ENCODE measurements around the gene ELANE.

ELANE gene

DNA sequence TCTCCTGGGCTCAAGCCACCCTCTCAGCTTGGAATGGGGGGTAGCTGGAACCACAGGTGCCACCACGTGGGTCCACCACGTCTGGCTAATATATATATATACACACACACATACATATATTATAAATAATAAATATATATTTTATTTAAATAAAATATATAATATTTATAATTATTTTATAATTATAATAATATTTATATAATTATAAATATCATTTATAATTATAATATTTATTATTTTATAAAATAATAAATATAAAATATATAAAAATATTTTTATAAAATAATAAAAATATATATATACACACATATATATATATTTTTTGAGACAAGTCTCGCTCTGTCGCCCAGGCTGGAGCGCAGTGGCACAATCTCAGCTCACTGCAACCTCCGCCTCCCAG, 2.4 kb downstream of the ELANE start:
- DNase-seq (ENCODE audit: low read depth, low spot score): no peak
- H3K9me3 ChIP-seq (ENCODE audit: low read depth, low read length): no peaks in the 10 kb centered on the region
- no peak overlapping the region for H3K27ac ChIP-seq
- no peak overlapping the region for H3K9ac ChIP-seq (ENCODE audit: insufficient read length)
- H3K4me3 ChIP-seq: no peak overlapping the region
- no peaks in the 10 kb centered on the region for H3K36me3 ChIP-seq (ENCODE audit: insufficient read depth, low read length)
- TF ChIP-seq FOXP2 (optimal IDR thresholded peaks at IDR 0.05; ENCODE audit: control extremely low read depth, extremely low read length, insufficient read depth) (no peak), EZH2 (IDR thresholded peaks at IDR 0.05) (no peak), POLR2AphosphoS5 (IDR thresholded peaks at IDR 0.05; ENCODE audit: borderline replicate concordance, low read depth, low read length) (no peak)

DNA sequence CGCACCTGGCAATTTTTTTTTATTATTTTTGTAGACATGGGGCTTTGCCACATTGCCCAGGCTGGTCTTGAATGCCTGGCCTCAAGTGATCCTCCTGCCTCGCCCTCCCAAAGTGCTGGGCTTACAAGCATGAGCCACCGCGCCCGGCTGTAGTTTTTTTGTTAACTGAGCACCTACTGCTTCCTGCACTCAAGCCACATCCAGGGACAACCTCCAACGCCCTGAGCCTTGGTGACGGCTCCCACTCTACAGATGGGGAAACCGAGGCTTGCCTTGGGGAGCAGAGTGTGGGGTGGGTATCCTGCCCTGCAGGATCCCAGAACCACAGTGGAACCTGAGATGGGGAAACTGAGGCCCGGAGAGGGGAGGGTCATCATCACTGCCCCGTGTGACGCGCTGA, 3.0 kb downstream of the ELANE start:
- Histone ChIP-seq H3K9ac (ENCODE audit: insufficient read length) (no peak overlapping the region), H3K9me3 (ENCODE audit: low read depth, low read length) (no peaks in the 10 kb centered on the region), H3K27ac (no peak overlapping the region), H3K36me3 (ENCODE audit: insufficient read depth, low read length) (no peaks in the 10 kb centered on the region), H3K4me3 (no peak overlapping the region)
- TF ChIP-seq POLR2AphosphoS5 (IDR thresholded peaks at IDR 0.05; ENCODE audit: borderline replicate concordance, low read depth, low read length) (no peak), EZH2 (IDR thresholded peaks at IDR 0.05) (no peak), FOXP2 (optimal IDR thresholded peaks at IDR 0.05; ENCODE audit: control extremely low read depth, extremely low read length, insufficient read depth) (no peak)
- DNase-seq (ENCODE audit: low read depth, low spot score): no peak

DNA sequence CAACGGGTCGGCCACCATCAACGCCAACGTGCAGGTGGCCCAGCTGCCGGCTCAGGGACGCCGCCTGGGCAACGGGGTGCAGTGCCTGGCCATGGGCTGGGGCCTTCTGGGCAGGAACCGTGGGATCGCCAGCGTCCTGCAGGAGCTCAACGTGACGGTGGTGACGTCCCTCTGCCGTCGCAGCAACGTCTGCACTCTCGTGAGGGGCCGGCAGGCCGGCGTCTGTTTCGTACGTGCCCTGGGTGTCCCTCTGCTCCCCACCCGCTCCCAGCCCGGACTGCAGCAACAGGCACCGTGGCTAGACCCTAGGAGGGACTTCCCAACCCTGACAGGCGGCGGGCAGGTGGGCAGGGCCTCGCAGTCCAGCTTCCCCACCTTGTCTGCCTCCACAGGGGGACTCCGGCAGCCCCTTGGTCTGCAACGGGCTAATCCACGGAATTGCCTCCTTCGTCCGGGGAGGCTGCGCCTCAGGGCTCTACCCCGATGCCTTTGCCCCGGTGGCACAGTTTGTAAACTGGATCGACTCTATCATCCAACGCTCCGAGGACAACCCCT, 3.5 kb downstream of the ELANE start:
- TF ChIP-seq FOXP2 (optimal IDR thresholded peaks at IDR 0.05; ENCODE audit: control extremely low read depth, extremely low read length, insufficient read depth): no peak
- TF ChIP-seq POLR2AphosphoS5 (IDR thresholded peaks at IDR 0.05; ENCODE audit: borderline replicate concordance, low read depth, low read length): no peak
- no peak for TF ChIP-seq EZH2 (IDR thresholded peaks at IDR 0.05)
- DNase-seq (ENCODE audit: low read depth, low spot score): no peak
- no peak overlapping the region for H3K27ac ChIP-seq
- H3K9me3 ChIP-seq (ENCODE audit: low read depth, low read length): no peaks in the 10 kb centered on the region
- H3K9ac ChIP-seq (ENCODE audit: insufficient read length): no peak overlapping the region
- no peaks in the 10 kb centered on the region for H3K36me3 ChIP-seq (ENCODE audit: insufficient read depth, low read length)
- no peak overlapping the region for H3K4me3 ChIP-seq

DNA sequence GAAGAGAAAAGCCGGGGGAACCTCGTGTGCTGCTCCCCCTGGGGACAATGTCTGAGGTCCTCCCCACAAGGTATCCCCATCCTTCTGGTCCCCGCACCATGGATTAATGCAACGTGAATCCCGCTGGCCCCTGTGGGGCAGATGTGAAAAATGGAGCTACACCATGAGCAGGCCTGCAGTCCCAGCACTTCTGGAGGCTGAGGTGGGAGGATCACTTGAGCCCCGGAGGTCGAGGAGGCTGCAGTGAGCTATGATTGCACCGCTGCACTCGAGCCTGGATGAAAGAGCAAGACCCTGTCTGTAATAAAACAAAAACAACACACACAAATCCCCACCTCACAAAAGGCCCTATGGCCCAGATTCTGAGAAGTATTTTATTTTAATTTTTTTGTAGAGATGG, 6.2 kb downstream of the ELANE start:
- Histone ChIP-seq H3K4me3 (no peak overlapping the region), H3K9ac (ENCODE audit: insufficient read length) (no peak overlapping the region), H3K9me3 (ENCODE audit: low read depth, low read length) (no peaks in the 10 kb centered on the region), H3K27ac (no peak overlapping the region), H3K36me3 (ENCODE audit: insufficient read depth, low read length) (no peaks in the 10 kb centered on the region)
- no peak for DNase-seq (ENCODE audit: low read depth, low spot score)
- no peak for TF ChIP-seq POLR2AphosphoS5 (IDR thresholded peaks at IDR 0.05; ENCODE audit: borderline replicate concordance, low read depth, low read length)
- TF ChIP-seq EZH2 (IDR thresholded peaks at IDR 0.05): no peak
- no peak for TF ChIP-seq FOXP2 (optimal IDR thresholded peaks at IDR 0.05; ENCODE audit: control extremely low read depth, extremely low read length, insufficient read depth)

DNA sequence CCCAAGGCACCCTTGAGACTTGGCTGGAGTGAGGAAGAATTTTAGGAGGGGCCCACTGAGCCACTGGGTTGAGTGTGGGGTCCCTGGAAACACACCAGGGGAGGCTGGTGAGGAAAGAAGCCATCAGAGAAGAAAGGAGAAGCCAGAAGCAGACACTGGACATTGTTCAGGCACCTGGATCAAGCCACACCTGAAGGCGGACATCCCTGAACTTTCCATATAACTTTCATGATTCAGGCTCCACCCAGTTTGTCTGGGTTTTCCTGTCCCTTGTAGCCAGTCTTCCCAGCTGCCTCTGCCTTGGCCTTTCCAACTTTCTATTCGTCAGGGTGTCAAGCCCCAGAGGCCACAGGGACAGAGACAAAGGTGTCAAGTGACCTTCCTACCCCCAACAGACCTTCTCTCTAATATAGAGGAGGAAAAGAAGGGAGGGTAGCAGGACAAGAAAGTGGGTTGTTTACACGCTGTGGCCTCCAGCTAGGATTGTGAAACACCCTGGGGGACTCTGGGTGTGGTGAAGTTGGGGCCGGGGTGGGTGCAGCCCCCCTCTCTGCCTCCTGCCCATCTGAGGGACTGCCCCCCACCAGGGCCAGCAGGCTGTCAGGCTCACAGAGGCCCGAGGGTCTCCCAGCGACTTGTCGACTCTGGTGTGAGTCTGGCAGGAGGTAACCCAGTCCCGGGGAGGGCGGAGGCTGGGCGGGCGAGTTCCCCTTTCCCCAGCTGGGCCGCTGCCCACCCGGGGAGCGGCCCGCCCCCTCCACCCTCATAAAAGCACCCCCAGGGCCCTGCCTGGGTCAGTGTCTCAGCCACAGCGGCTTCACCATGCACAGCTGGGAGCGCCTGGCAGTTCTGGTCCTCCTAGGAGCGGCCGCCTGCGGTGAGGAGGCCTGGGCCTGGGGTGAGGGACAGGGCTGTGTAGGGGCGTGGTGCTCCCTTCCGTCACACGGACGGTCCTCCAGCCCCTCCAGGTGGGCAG, 7.1 kb downstream of the ELANE start, which contains the start of gene CFD:
CFD (plus strand) TSS at position 797 of the 976 bp plus-strand sequence; CDS start at position 823, 26 bp downstream.
- Histone ChIP-seq H3K4me3 (peak within 1 kb of the TSS; percentile 75), H3K27ac (peak within 1 kb of the TSS; percentile 10; the same call in 1 of the 2 replicates), H3K36me3 (ENCODE audit: insufficient read depth, low read length) (no peaks in the 10 kb centered on the region), H3K9ac (ENCODE audit: insufficient read length) (peak within 1 kb of the TSS; percentile 19), H3K9me3 (ENCODE audit: low read depth, low read length) (no peaks in the 10 kb centered on the region)
- TF ChIP-seq FOXP2 (optimal IDR thresholded peaks at IDR 0.05; ENCODE audit: control extremely low read depth, extremely low read length, insufficient read depth) (no peak), POLR2AphosphoS5 (IDR thresholded peaks at IDR 0.05; ENCODE audit: borderline replicate concordance, low read depth, low read length) (no peak), EZH2 (IDR thresholded peaks at IDR 0.05) (no peak)
- DNase-seq (ENCODE audit: low read depth, low spot score): no peak

DNA sequence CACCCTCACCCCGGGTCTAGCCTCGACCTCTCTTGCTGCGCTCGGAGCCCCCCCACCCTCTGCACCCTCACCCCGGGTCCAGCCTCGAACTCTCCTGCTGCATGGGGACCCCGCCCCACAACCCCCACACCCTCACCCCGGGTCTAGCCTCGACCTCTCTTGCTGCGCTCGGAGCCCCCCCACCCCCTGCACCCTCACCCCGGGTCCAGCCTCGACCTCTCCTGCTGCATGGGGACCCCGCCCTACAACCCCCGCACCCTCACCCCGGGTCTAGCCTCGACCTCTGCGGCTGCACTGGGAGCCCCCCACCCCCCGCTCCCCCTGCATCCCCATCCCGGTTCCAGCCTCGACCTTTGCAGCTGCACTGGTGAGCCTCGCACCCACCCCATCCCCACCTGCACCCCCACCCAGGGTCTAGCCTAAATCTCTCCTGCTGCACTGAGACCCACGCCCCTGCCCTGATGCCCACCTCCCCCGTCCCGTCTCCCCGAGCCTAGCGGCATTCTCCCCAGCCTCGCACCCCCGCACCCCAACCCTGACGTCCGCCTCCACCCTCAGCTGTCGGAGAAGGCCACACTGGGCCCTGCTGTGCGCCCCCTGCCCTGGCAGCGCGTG, 9.1 kb downstream of the ELANE start:
- H3K9me3 ChIP-seq (ENCODE audit: low read depth, low read length): no peaks in the 10 kb centered on the region
- H3K27ac ChIP-seq: no peak overlapping the region
- no peak for TF ChIP-seq POLR2AphosphoS5 (IDR thresholded peaks at IDR 0.05; ENCODE audit: borderline replicate concordance, low read depth, low read length)
- no peak for TF ChIP-seq EZH2 (IDR thresholded peaks at IDR 0.05)
- no peak for TF ChIP-seq FOXP2 (optimal IDR thresholded peaks at IDR 0.05; ENCODE audit: control extremely low read depth, extremely low read length, insufficient read depth)
- no peaks in the 10 kb centered on the region for H3K36me3 ChIP-seq (ENCODE audit: insufficient read depth, low read length)
- H3K9ac ChIP-seq (ENCODE audit: insufficient read length): no peak overlapping the region
- no peak for DNase-seq (ENCODE audit: low read depth, low spot score)
- peak overlapping the region; percentile 75 for H3K4me3 ChIP-seq

DNA sequence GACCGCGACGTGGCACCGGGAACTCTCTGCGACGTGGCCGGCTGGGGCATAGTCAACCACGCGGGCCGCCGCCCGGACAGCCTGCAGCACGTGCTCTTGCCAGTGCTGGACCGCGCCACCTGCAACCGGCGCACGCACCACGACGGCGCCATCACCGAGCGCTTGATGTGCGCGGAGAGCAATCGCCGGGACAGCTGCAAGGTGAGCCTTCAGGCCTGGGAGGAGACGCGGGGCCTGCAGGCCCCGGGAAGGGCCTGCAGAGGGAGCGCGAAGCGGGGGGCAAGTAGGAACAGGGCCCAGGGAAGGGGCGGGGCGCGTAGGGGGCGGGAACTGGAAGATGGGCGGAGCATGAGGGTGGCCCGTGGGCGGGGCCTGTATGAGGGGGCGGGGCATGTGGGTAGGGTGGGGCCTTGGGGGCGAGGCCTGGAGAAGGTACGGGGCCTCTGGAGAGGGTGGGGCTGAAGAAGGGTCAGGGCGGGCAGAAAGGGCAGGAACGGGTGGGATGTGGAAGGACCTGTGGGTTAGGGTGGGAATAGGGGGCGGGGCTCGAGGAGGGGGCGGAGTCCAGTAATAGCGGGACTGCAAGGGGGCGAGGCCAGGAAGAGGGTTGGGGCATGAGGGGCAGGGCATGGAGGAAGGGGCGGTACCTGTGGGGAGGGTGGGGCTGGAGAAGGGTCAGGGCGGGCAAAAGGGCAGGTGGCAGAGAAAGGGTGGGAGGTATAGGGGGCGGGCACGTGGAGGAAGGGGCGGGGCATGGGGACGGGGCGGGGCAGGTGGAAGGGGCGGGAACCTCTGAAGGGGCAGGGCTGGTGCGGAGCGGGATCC, 9.9 kb downstream of the ELANE start:
- no peak for TF ChIP-seq FOXP2 (optimal IDR thresholded peaks at IDR 0.05; ENCODE audit: control extremely low read depth, extremely low read length, insufficient read depth)
- no peak for TF ChIP-seq EZH2 (IDR thresholded peaks at IDR 0.05)
- TF ChIP-seq POLR2AphosphoS5 (IDR thresholded peaks at IDR 0.05; ENCODE audit: borderline replicate concordance, low read depth, low read length): no peak
- Histone ChIP-seq H3K27ac (no peak overlapping the region), H3K36me3 (ENCODE audit: insufficient read depth, low read length) (no peaks in the 10 kb centered on the region), H3K9me3 (ENCODE audit: low read depth, low read length) (no peaks in the 10 kb centered on the region), H3K9ac (ENCODE audit: insufficient read length) (no peak overlapping the region), H3K4me3 (no peak overlapping the region)
- DNase-seq (ENCODE audit: low read depth, low spot score): no peak
